Hindlimb muscle (tissue), 1 donor: ENCODE data around the gene FMO5. TPM values are rescaled to one million over a fixed set of nuclear protein-coding genes. Genes with fewer than 3 reads are reported as not detected.
"Not testable (repeated sequence)": the region's sequence is repeated elsewhere in the genome, so short reads cannot be mapped to it uniquely, and the experiment has no call there.

Source experiments
- DNase-seq: peaks from one replicate; pipeline ENCODE4 v3.0.0-alpha.2; 2013
- polyA plus RNA-seq: library from polyadenylated mRNA; unstranded; fragments of 120-200 nt; gene quantifications from one replicate; pipeline ENCODE4 v1.2.1, GENCODE V29; 2013; ENCODE audit not compliant: insufficient read length

FMO5 gene, protein sequence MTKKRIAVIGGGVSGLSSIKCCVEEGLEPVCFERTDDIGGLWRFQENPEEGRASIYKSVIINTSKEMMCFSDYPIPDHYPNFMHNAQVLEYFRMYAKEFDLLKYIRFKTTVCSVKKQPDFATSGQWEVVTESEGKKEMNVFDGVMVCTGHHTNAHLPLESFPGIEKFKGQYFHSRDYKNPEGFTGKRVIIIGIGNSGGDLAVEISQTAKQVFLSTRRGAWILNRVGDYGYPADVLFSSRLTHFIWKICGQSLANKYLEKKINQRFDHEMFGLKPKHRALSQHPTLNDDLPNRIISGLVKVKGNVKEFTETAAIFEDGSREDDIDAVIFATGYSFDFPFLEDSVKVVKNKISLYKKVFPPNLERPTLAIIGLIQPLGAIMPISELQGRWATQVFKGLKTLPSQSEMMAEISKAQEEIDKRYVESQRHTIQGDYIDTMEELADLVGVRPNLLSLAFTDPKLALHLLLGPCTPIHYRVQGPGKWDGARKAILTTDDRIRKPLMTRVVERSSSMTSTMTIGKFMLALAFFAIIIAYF
- 2.4 TPM for polyA plus RNA-seq

- peak; percentile 82 for DNase-seq
Observed at GRCh38 chr1:147225193-147225730, at the start of gene FMO5. FMO5 (minus strand) TSS chr1:147225339; CDS start chr1:147225029, 310 bp downstream.

DNA sequence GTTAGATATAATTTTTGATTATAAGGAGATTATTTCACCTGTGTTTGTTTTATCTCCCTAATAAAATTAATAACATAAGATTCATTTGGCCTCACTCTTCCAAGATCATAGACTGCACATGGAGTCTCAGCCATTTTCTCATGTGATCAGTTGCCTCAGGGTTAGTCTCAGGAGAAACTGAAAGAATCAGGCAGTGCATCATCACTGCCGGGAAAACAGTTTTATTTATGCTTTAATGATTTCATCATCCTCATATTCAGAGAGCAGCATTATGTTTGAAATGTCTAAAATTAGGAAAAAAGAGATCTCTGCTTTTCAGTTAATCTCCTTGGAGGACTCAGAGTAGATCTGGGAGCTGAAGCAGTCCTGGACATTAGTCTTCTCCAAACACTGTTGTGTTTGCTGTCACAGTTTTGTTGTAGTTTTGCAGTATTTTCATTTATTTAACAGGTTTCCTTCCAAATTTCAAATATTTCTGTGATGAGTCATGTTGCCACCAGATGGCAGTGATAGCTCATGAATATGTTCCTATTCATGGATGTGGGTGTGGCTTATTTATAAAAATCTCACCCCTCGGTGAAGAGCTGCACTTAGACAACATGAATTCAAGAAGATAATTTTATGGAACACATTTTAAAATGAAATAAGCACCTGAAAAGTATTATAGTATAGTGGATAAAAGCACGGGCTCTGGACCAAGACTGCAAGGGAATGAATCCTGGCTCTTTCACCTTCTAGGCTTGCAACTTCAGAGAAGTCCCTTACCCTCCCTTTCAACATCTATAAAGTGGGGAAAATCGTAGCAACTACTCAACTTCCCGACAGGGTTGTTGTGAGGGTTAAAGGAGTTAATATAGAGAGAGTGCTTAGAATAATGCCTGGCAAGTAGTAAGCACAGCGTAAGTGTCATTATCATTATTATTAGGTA lies 48.5 kb upstream of the FMO5 start:
- peak; percentile 63 for DNase-seq

- no peak for DNase-seq
Observed at GRCh38 chr1:147272042-147272441, 46.9 kb upstream of the FMO5 start.

GRCh38 chr1:147270721-147271120 lies 45.6 kb upstream of the FMO5 start:
- no peak for DNase-seq

DNA sequence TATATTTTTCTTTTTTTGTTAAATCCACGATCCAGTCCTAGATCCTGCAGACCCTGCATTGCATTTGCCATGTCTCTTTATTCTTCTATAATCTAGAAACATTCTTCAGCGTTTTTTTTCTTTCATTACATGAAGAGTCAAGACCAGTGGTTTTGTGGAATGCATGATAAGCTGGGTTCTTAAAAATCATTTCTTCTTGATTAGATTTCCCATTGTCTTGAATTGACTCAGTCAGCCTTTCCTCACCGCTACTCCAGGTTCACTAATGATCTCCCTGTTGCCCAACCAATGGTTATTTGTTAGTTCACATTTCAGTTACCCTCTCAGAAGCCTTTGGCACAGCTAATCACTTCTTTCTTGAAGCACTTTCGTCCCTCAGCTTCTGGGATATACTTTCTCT lies 42.6 kb upstream of the FMO5 start:
- DNase-seq: no peak

DNA sequence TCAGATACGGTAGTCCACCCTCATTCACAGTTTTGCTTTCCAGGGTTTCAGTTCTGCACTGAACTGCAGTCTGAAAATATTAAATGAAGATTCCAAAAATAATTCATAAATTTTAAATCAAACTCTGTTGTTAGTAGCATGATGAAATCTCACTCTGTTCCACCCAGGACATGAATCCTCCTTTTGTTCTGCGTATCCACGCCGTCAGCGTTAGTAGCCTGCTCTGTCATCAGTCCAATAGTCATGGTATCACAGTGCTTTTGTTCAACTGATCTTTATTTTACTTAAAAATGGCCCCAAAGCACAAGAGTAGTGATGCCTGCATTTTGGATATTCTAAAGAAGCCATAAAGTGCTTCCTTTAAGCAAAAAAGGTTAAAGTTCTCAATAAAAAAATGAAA lies 41.2 kb upstream of the FMO5 start:
- no peak for DNase-seq

DNA sequence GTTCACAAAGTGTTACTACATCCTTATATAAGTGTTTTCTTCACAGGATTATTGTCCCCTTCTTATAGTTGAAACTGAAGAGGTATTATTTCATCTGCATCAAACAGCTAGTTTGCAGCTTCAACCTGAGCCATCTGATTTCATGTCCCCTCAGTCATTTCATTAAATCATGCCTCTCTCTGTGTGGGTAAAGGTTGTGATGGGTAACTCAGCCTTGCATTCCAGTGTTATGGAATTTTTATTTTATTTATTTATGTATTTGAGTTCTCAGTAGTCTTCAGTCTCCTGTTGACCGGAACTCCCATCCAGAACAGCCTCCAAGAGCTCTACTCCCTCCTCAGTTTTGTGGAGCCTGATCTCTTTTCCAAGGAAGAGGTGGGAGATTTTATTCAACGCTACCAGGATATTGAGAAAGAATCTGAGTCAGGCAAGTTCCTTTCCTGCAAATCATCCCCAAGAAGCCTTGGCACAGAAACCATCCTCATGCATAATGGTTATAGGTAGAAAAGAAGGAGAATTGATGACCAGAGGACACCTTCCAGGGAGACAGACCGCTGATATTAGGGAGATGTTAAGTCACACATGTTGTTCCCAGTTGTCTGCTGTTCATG lies 39.1 kb upstream of the FMO5 start:
- DNase-seq: no peak

DNA sequence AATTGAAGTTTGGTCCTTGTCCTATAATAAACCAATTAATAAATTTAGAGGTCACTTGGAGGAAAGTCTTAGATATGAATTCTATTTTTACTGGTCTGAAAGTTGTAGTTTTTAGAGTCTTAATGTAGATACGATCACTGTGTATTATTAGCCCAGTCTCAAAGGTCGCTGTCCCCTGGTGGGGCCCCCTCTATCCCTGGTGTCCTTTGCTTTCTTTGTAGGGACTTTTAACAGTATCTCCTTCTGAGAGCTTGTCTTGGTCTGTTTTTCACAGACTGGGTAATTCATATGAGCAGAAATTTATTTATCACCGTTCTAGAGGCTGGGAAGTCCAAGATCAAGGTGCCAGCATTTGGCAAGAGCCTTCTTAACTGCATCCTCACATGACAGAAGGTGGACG lies 35.8 kb upstream of the FMO5 start:
- DNase-seq: no peak

DNA sequence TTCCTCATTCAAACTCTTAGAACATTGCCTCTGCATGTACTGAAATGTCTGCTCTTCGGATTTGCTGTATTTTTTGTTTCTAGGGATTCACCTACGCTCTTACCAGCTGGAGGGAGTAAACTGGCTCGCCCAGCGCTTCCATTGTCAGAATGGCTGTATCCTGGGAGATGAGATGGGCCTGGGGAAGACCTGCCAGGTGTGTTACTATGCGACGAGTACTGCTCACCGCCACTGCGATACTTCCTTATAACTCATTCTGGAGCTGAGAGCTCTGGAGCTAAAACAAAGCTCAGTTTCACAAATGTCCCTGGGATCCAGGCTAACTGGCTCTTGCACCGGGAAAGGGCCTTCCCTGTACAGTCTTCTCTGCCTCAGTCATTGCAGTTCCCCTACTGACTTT lies 27.4 kb upstream of the FMO5 start:
- no peak for DNase-seq

GRCh38 chr1:147247656-147248238 lies 22.6 kb upstream of the FMO5 start:
- DNase-seq: no peak

DNA sequence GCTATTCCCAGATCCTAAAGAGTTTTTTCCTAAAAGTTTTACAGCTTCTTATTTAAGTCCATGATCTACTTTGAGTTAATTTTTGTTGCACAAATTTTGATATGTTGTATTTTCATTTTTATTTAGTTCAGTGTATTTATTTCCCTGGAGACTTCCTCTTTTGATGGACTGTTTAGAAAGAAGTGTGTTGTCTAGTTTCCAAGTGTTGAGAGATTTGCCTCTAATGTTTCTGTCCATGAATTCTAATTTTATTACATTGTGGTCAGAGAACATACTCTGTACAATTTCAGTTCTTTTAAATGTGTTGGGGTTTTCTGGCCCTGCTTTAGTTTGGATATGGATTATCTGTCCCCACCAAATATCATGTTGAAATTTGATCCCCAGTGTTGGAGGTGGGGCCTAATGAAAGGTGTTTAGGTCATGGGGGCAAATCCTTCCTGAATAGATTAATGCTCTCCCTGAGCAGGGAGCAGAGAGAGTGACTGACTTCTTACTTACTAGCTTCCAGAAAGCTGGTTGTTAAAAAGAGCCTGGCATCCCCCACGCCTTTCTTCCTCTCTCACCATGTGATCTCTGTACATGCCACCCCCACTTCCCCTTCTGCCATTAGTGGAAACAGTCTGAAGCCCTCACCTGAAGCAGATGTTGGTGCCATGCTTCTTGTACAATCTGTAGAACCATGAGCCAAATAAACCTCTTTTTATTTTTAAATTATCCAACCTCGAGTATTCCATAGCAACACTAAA lies 21.9 kb upstream of the FMO5 start:
- DNase-seq: no peak

DNA sequence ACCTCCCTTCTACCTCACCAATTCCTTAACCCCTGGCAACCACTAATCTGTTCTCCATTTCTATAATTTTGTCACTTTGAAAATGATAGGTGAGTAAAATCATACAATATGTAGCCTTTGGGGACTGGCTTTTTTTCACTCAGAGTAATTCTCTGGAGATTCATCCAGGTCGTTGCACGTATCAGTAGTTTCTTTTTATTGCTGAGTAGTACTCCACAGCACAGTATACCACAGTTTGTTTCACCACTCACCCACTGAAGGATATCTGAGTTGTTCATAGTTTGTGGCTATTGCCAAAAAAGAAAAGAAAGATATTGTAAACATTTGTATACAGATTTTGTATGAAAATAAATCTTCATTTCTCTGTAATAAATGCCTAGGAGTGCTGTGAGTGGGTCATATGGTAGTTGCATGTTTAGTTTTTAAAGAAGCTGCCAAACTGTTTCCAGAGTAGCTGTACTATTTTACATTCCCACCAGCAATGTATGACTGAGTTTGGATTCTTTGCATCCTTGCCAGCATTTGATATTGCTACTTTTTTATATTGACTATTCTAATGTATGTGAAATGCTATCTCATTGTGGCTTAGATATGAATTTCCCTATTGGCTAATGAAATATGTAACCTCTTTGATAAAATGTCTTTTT lies 21.0 kb upstream of the FMO5 start:
- no peak for DNase-seq

GRCh38 chr1:147245586-147246021 lies 20.5 kb upstream of the FMO5 start:
- no peak for DNase-seq

DNA sequence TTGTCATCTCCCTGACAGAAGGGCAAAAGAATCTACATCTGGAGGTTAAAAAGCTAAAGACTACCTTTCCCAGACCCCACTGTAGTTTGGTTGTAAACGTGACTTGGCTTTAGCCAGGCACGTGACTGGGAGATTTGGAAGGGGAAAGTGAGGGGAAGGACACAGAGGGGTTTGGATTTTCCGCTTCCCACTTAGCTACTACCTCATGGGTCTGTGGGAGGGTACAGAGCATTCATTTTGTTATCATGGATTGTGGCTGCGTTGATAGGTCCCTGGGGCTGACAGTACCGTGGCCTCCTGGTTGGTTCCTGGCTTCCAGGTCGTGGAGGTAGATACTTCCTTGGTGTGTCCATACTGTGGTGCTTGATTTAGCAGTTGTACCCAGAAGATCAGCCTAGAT lies 20.0 kb upstream of the FMO5 start:
- DNase-seq: no peak

DNA sequence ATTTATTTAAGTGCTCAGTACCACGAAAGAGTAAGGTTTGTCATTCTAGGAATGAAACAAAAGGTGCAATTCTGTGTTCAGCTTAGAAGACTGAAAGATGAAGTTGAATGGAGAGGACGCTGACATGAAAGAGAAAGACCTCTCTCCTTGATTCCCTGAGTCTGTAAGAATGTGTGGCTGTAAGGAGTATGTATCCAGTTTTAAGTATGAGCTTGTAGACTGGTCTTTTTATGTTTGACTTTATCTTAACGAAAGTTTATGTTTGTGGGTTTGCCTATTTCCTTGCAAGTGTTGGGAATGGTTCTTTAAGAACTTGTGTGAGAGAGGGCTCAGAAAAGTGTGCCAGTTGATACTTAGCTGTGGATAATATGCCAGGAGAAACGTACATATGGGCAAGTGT lies 18.7 kb upstream of the FMO5 start:
- no peak for DNase-seq

GRCh38 chr1:147243228-147243685 lies 18.1 kb upstream of the FMO5 start:
- no peak for DNase-seq

DNA sequence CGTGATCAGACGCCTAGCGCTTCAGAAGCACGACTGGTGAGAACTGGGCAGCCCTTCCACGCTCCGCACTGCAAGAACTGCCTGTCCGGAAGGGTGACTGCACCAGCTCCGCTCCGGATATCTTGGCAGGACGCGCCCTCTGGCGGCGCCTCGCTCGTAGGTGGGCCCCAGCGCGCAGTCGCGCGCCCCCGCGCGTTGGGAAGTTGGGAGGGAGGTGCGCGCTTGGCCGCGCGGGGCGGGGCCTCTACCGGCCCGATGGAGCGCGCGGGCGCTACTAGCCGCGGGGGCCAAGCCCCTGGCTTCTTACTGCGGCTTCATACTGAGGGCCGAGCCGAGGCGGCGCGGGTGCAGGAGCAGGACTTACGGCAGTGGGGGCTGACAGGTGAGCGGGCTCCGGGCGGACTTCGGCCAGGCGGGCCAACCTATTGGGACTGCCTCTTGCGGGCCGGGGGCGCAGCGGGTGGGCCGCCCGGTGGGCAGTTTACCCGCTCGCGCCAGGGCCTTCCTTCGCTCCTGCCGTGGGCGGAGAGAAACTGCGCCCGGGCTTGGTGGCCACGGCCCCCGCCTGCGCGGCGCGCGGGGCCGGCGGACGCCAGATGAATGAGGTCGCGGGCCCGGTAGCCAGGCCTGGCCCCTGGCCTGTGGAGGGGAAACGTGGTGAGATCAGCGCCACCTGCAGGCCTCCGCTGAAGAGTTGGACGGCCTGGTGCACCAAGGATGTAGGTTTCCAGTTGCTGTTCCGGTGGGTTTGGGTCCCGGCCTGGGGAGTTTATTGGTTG lies 17.5 kb upstream of the FMO5 start, which contains the start of gene CHD1L:
CHD1L (plus strand) TSS at position 236 of the 779 bp plus-strand sequence; CDS start at position 256, 20 bp downstream.
- peak; percentile 97 for DNase-seq

DNA sequence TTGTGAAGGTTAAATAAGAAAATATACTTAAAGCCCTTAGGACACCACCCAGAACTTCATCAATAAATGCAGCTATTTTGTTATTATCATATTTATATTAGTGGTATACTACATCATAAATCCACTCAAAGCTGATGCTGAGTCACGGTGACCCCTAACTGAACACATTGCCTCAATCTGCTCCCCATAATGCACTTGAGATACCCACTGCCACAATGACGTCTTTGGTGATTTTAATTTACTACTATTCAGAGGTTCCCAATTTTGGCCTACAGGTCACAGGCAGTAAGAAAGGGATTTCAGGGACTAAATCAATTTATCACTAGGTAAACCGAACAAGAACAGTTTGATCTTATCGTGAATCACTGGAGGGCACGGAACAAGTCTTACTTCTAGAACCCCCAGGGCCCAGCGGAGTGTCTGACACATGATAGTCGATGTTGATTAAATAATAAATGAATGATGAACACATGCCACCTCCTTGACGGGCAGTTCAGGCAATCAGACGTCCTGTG lies 16.9 kb upstream of the FMO5 start:
- no peak for DNase-seq

DNA sequence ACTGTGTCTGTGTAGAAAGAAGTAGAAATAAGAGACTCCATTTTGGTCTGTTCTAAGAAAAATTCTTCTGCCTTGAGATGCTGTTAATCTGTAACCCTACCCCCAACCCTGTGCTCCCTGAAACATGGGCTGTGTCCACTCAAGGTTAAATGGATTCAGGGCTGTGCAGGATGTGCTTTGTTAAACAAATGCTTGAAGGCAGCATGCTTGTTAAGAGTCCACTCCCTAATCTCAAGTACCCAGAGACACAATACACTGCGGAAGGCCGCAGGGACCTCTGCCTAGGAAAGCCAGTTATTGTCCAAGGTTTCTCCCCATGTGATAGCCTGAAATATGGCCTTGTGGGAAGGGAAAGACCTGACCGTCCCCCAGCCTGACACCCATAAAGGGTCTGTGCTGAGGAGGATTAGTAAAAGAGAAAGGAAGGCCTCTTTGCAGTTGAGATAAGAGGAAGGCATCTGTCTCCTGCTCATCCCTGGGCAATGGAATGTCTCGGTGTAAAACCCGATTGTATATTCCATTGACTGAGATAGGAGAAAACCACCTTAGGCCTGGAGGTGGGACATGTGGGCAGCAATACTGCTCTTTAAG lies 15.1 kb upstream of the FMO5 start:
- DNase-seq: not testable (repeated sequence)
